K562 (cell line): ENCODE data around the gene POLR2C. TPM values are rescaled to one million over a fixed set of nuclear protein-coding genes. Genes with fewer than 3 reads are reported as not detected.

Experiments used
- ARHGAP35 ChIP-seq: fragments of 450-650 bp; IDR thresholded peaks from 2 replicates; pipeline ENCODE4 v1.6.1; 2018; ENCODE audit not compliant: partially characterized antibody
- ATF1 ChIP-seq, 2 experiments: fragments of 450-650 bp in 1 of 2; IDR thresholded peaks; 2 replicates each; pipeline ENCODE4 v1.6.1; 2016; ENCODE audit warnings: missing compliant biosample characterization in 1 of 2, missing genetic modification characterization in 1 of 2
- CBFA2T3 ChIP-seq: fragments of 450-650 bp; IDR thresholded peaks from 2 replicates; pipeline ENCODE4 v1.6.1; 2017
- CBFB ChIP-seq: sonication (generic); formaldehyde crosslinking; IDR thresholded peaks from 2 replicates; pipeline ENCODE4 v1.4.0; 2020; ENCODE audit warnings: mild to moderate bottlenecking, missing genetic modification reagents
- CEBPB ChIP-seq: fragments of 450-650 bp; IDR thresholded peaks from 2 replicates; pipeline ENCODE4 v1.6.1; 2016; ENCODE audit warnings: missing genetic modification characterization, missing compliant biosample characterization
- E2F3 ChIP-seq: fragments of 250-450 bp; sonication (Bioruptor Pico); IDR thresholded peaks from 2 replicates; pipeline ENCODE4 v1.4.0; 2020; ENCODE audit warnings: mild to moderate bottlenecking
- JUNB ChIP-seq: fragments of 450-650 bp; formaldehyde crosslinking; conservative IDR thresholded peaks from 2 replicates; pipeline ENCODE4 v1.4.0; 2020; ENCODE audit warnings: mild to moderate bottlenecking
- LEF1 ChIP-seq: fragments of 450-650 bp; IDR thresholded peaks from 2 replicates; pipeline ENCODE4 v1.6.1; 2016; ENCODE audit warnings: mild to moderate bottlenecking
- MNT ChIP-seq, 2 experiments: fragments of 450-650 bp; conservative IDR thresholded peaks; 2 replicates each; pipeline ENCODE4 v1.6.1; 2017; ENCODE audit warnings: mild to moderate bottlenecking in 2 of 2, moderate library complexity in 2 of 2
- NCOA2 ChIP-seq, 2 experiments: fragments of 450-650 bp; IDR thresholded peaks; 2 replicates each; pipeline ENCODE4 v1.6.1; 2018; ENCODE audit warnings: mild to moderate bottlenecking in 2 of 2, moderate library complexity in 1 of 2; ENCODE audit not compliant: partially characterized antibody in 2 of 2
- NFYB ChIP-seq: IDR thresholded peaks from 2 replicates; pipeline ENCODE4 v1.6.1; 2011; ENCODE audit warnings: mild to moderate bottlenecking, moderate library complexity; ENCODE audit not compliant: insufficient read length; ENCODE audit errors: extremely low read depth
- NR2C1 ChIP-seq, 2 experiments: fragments of 450-650 bp; IDR thresholded peaks; 2 replicates each; pipeline ENCODE4 v1.6.1; 2017; ENCODE audit warnings: mild to moderate bottlenecking in 2 of 2, antibody characterized with exemption in 1 of 2, inconsistent platforms in 1 of 2, missing compliant biosample characterization in 1 of 2, missing genetic modification characterization in 1 of 2
- PATZ1 ChIP-seq: fragments of 250-450 bp; sonication (Bioruptor Pico); IDR thresholded peaks from 2 replicates; pipeline ENCODE4 v1.5.0; 2020; ENCODE audit warnings: mild to moderate bottlenecking, borderline replicate concordance
- RBM15 ChIP-seq: fragments of 200-400 bp; formaldehyde crosslinking; IDR thresholded peaks from 2 replicates; pipeline ENCODE4 v1.6.1; 2018; ENCODE audit warnings: mild to moderate bottlenecking, low read length, moderate library complexity; ENCODE audit not compliant: insufficient read depth
- SMAD2 ChIP-seq: fragments of 150-350 bp; IDR thresholded peaks from 2 replicates; pipeline ENCODE4 v1.6.1; 2014; ENCODE audit warnings: low read depth, mild to moderate bottlenecking, low read length
- TCF15 ChIP-seq: fragments of 250-450 bp; sonication (Bioruptor Pico); IDR thresholded peaks from 2 replicates; pipeline ENCODE4 v1.8.0; 2022; ENCODE audit warnings: moderate library complexity, mild to moderate bottlenecking, inconsistent platforms
- ZKSCAN8 ChIP-seq: fragments of 200-800 bp; sonication (Bioruptor generic); IDR thresholded peaks from 2 replicates; pipeline ENCODE4 v1.6.1; 2016; ENCODE audit warnings: missing genetic modification characterization, missing compliant biosample characterization
- ZNF146 ChIP-seq: IDR thresholded peaks from one replicate; pipeline ENCODE4 v1.6.1; 2018; ENCODE audit warnings: missing compliant biosample characterization; ENCODE audit not compliant: unreplicated experiment
- ZNF175 ChIP-seq: fragments of 200-800 bp; sonication (Bioruptor generic); IDR thresholded peaks from 2 replicates; pipeline ENCODE4 v1.6.1; 2016; ENCODE audit warnings: low read depth, mild to moderate bottlenecking, missing genetic modification characterization, missing compliant biosample characterization
- ZNF347 ChIP-seq: fragments of 450-650 bp; formaldehyde crosslinking; IDR thresholded peaks from 2 replicates; pipeline ENCODE4 v1.4.0; 2020; ENCODE audit warnings: low read depth, mild to moderate bottlenecking, moderate library complexity
- polyA plus RNA-seq, 8 experiments: library from polyadenylated mRNA; depleted of rRNA in 4 of 8; stranded (reverse) in 5 of 8; unstranded in 3 of 8; fragments of >200 nt; fragmentation: Nextera tagmentation in 2 of 8; fragmentation: Illumina TruSeq in 1 of 8; extraction: Ambion mirVana in 2 of 8; extraction: Trizol in 1 of 8; gene quantifications; 2 replicates each; pipeline versions ENCODE4 v1.2.1 to v1.2.3, GENCODE V29; 2011 to 2014; ENCODE audit warnings: inconsistent platforms in 1 of 8, missing spikeins in 1 of 8
- total RNA-seq, 7 experiments: library from RNA; depleted of rRNA in 6 of 7; stranded (reverse); fragments of >200 nt in 6 of 7; fragmentation: Illumina TruSeq in 2 of 7; extraction: Trizol in 2 of 7; gene quantifications; 2 replicates each; pipeline versions ENCODE4 v1.2.1 to v1.2.3, GENCODE V29; 2011 to 2021; ENCODE audit warnings: low replicate concordance in 1 of 7
- TF ChIP-seq, protein P1 (sequence below): fragments of 250-450 bp; sonication (Bioruptor Pico); IDR thresholded peaks from 2 replicates; pipeline ENCODE4 v1.4.0; 2020; ENCODE audit warnings: borderline replicate concordance

Gene POLR2C
- total and polyA plus RNA-seq, 9 of the 15 experiments (the other 6 are each of a cell fraction or from before 2014, with no cell fraction given) = 70.3 to 163 (median 92.3) TPM

GRCh38 chr16:57475711-57476339 lies 13.3 kb downstream of the POLR2C start (continued):
- TF ChIP-seq TCF15 (no peak), MNT (conservative IDR thresholded peaks at IDR 0.05) (peak in 1 of 2 experiments; percentile 65; a peak in 2 of 4 replicates), JUNB (CRISPR knock-in tag) (no peak), NCOA2 (IDR thresholded peaks at IDR 0.05; ENCODE audit: partially characterized antibody in 2 of 2) (no peak), ZNF347 (CRISPR knock-in tag) (no peak), CBFB (CRISPR knock-in tag) (no peak), NR2C1 (IDR thresholded peaks at IDR 0.05) (no peak), NR2C1 (tag; IDR thresholded peaks at IDR 0.05) (no peak), PATZ1 (CRISPR knock-in tag) (no peak), ZKSCAN8 (CRISPR knock-in tag) (no peak), SMAD2 (no peak), CBFA2T3 (no peak), ARHGAP35 (no peak), ZNF175 (no peak), ATF1 (CRISPR knock-in tag; IDR thresholded peaks at IDR 0.05) (no peak), ATF1 (tag; IDR thresholded peaks at IDR 0.05) (no peak), NFYB (no peak), RBM15 (no peak), ZNF146 (CRISPR knock-in tag) (no peak), LEF1 (no peak), CEBPB (tag) (no peak), E2F3 (no peak)
- TF ChIP-seq, protein P1, sequence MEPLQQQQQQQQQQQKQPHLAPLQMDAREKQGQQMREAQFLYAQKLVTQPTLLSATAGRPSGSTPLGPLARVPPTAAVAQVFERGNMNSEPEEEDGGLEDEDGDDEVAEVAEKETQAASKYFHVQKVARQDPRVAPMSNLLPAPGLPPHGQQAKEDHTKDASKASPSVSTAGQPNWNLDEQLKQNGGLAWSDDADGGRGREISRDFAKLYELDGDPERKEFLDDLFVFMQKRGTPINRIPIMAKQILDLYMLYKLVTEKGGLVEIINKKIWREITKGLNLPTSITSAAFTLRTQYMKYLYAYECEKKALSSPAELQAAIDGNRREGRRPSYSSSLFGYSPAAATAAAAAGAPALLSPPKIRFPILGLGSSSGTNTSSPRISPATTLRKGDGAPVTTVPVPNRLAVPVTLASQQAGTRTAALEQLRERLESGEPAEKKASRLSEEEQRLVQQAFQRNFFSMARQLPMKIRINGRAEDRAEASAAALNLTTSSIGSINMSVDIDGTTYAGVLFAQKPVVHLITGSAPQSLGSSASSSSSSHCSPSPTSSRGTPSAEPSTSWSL = no peak
